ENCODE results near the gene ACSM2A. TPM values are rescaled to one million over a fixed set of nuclear protein-coding genes. Genes with fewer than 3 reads are reported as not detected.

Gene ACSM2A
- total RNA-seq, 2 donors from 2014 or later = not detected

Other genes starting within 250 kb of the ACSM2A start
- gene GP2, start 124.0 kb upstream of the ACSM2A start, total RNA-seq = not detected
- not detected for gene UMOD, start 98.8 kb upstream of the ACSM2A start, total RNA-seq
- not detected for gene PDILT, start 46.8 kb upstream of the ACSM2A start, total RNA-seq
- not detected for gene ACSM5, start 42.0 kb upstream of the ACSM2A start, total RNA-seq
- gene ACSM2B, start 124.8 kb downstream of the ACSM2A start, total RNA-seq = not detected
- gene ACSM1, start 246.2 kb downstream of the ACSM2A start, total RNA-seq = under 1 TPM in 1 of 2 donors, not detected in 1; 0.67 TPM

Measured in natural killer cell treated with Interleukin-12 subunit alpha and Interleukin-12 subunit beta and Interleukin-15 and Interleukin-18, amount 100 ng/mL, for 72 hours (primary cell).